Measurements from ENCODE around the gene POLR1B. TPM values are rescaled to one million over a fixed set of nuclear protein-coding genes. Genes with fewer than 3 reads are reported as not detected.
"Not testable (repeated sequence)": the region's sequence is repeated elsewhere in the genome, so short reads cannot be mapped to it uniquely, and the experiment has no call there.

The POLR1B gene
- total RNA-seq, 2 donors from 2014 or later: 12.5 to 30.8 TPM

- DNase-seq (ENCODE audit: low spot score): no peak
- no peak for TF ChIP-seq CTCF (IDR thresholded peaks at IDR 0.05)
These were observed 65.6 kb downstream of the POLR1B start for GRCh38 chr2:112607680-112608438.

GRCh38 chr2:112609320-112609719, 67.1 kb downstream of the POLR1B start:
- H3K36me3 ChIP-seq; H3K27ac ChIP-seq; H3K4me1 ChIP-seq (ENCODE audit: control insufficient read depth in 1 of 2, low read depth in 2 of 2); H3K27me3 ChIP-seq (replicated peaks; ENCODE audit: insufficient read depth); H3K9me3 ChIP-seq; DNase-seq (ENCODE audit: low spot score); H3K4me3 ChIP-seq; ATAC-seq (ENCODE audit: insufficient number of reproducible peaks, low FRiP score, low read depth): not testable (repeated sequence)

More at GRCh38 chr2:112607680-112608438, 65.6 kb downstream of the POLR1B start:
- Histone ChIP-seq H3K27ac (no peak overlapping the region), H3K4me3 (no peak overlapping the region), H3K4me1 (ENCODE audit: control insufficient read depth in 1 of 2, low read depth in 2 of 2) (no peaks in the 10 kb centered on the region), H3K9me3 (no peaks in the 10 kb centered on the region), H3K27me3 (replicated peaks; ENCODE audit: insufficient read depth) (no peaks in the 10 kb centered on the region), H3K36me3 (no peaks in the 10 kb centered on the region)
- ATAC-seq (ENCODE audit: insufficient number of reproducible peaks, low FRiP score, low read depth): no peak

- not testable (repeated sequence) for ATAC-seq (ENCODE audit: insufficient number of reproducible peaks, low FRiP score, low read depth); DNase-seq (ENCODE audit: low spot score); H3K9me3 ChIP-seq; H3K27me3 ChIP-seq (replicated peaks; ENCODE audit: insufficient read depth); H3K4me1 ChIP-seq (ENCODE audit: control insufficient read depth in 1 of 2, low read depth in 2 of 2); H3K4me3 ChIP-seq; H3K36me3 ChIP-seq; H3K27ac ChIP-seq
These were observed 70.0 kb downstream of the POLR1B start for GRCh38 chr2:112612283-112612682.

GRCh38 chr2:112614201-112614840, 72.1 kb downstream of the POLR1B start:
- Histone ChIP-seq H3K36me3 (no peaks in the 10 kb centered on the region), H3K27ac (no peak overlapping the region), H3K4me1 (ENCODE audit: control insufficient read depth in 1 of 2, low read depth in 2 of 2) (no peaks in the 10 kb centered on the region), H3K27me3 (replicated peaks; ENCODE audit: insufficient read depth) (no peaks in the 10 kb centered on the region), H3K4me3 (no peak overlapping the region), H3K9me3 (no peaks in the 10 kb centered on the region)
- no peak for TF ChIP-seq CTCF (IDR thresholded peaks at IDR 0.05)
- DNase-seq (ENCODE audit: low spot score) (no peak), ATAC-seq (ENCODE audit: insufficient number of reproducible peaks, low FRiP score, low read depth) (no peak)

- H3K9me3 ChIP-seq: no peaks in the 10 kb centered on the region
- TF ChIP-seq CTCF (IDR thresholded peaks at IDR 0.05): no peak
- no peaks in the 10 kb centered on the region for H3K4me1 ChIP-seq (ENCODE audit: control insufficient read depth in 1 of 2, low read depth in 2 of 2)
- no peak for ATAC-seq (ENCODE audit: insufficient number of reproducible peaks, low FRiP score, low read depth)
- H3K36me3 ChIP-seq: no peaks in the 10 kb centered on the region
- no peak for DNase-seq (ENCODE audit: low spot score)
- H3K4me3 ChIP-seq: no peak overlapping the region
- H3K27ac ChIP-seq: no peak overlapping the region
- no peaks in the 10 kb centered on the region for H3K27me3 ChIP-seq (replicated peaks; ENCODE audit: insufficient read depth)
These were observed 72.8 kb downstream of the POLR1B start for GRCh38 chr2:112615051-112615450.

- not testable (repeated sequence) for ATAC-seq (ENCODE audit: insufficient number of reproducible peaks, low FRiP score, low read depth); DNase-seq (ENCODE audit: low spot score); H3K36me3 ChIP-seq
These were observed 73.5 kb downstream of the POLR1B start for GRCh38 chr2:112615798-112616197.

More at GRCh38 chr2:112615798-112616197, 73.5 kb downstream of the POLR1B start:
- not testable (repeated sequence) for H3K27me3 ChIP-seq (replicated peaks; ENCODE audit: insufficient read depth); H3K4me3 ChIP-seq; H3K4me1 ChIP-seq (ENCODE audit: control insufficient read depth in 1 of 2, low read depth in 2 of 2); H3K27ac ChIP-seq; H3K9me3 ChIP-seq

Data from thoracic aorta (tissue), 2 donors.